ENCODE results near the gene GULP1.
"Not testable (repeated sequence)": the region's sequence is repeated elsewhere in the genome, so short reads cannot be mapped to it uniquely, and the experiment has no call there.

Gene GULP1

DNA sequence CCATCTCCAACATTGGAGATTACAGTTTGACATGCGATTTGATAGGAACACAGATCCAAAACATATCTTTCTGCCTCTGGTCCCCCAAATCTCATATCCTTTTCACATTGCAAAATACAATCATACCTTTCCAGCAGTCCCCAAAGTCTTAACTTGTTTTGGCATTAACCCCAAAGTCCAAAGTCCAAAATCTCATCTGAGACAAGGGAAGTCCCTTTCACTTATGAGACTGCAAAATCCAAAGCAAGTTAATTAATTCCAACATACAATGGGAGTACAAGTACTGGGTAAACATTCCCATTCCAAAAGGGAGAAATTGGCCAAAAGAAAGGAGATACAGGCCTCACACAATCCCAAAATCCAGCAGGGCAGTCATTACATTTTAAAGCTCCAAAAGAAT is 265.4 kb downstream of the GULP1 start:
- H3K27me3 ChIP-seq (ENCODE audit: insufficient read depth, poor library complexity, severe bottlenecking), result no peaks in the 10 kb centered on the region
- H3K27ac ChIP-seq (replicated peaks), result no peak overlapping the region
- no peak for DNase-seq (ENCODE audit: low read depth in 1 of 2, low spot score in 1 of 2)
- H3K4me3 ChIP-seq (replicated peaks; ENCODE audit: insufficient read depth, low read length), result no peak overlapping the region
- TF ChIP-seq GABPA (IDR thresholded peaks at IDR 0.05; ENCODE audit: low read depth), result no peak
- TF ChIP-seq SPI1 (IDR thresholded peaks at IDR 0.05; ENCODE audit: borderline replicate concordance, low read depth), result no peak
- TF ChIP-seq, protein P1, sequence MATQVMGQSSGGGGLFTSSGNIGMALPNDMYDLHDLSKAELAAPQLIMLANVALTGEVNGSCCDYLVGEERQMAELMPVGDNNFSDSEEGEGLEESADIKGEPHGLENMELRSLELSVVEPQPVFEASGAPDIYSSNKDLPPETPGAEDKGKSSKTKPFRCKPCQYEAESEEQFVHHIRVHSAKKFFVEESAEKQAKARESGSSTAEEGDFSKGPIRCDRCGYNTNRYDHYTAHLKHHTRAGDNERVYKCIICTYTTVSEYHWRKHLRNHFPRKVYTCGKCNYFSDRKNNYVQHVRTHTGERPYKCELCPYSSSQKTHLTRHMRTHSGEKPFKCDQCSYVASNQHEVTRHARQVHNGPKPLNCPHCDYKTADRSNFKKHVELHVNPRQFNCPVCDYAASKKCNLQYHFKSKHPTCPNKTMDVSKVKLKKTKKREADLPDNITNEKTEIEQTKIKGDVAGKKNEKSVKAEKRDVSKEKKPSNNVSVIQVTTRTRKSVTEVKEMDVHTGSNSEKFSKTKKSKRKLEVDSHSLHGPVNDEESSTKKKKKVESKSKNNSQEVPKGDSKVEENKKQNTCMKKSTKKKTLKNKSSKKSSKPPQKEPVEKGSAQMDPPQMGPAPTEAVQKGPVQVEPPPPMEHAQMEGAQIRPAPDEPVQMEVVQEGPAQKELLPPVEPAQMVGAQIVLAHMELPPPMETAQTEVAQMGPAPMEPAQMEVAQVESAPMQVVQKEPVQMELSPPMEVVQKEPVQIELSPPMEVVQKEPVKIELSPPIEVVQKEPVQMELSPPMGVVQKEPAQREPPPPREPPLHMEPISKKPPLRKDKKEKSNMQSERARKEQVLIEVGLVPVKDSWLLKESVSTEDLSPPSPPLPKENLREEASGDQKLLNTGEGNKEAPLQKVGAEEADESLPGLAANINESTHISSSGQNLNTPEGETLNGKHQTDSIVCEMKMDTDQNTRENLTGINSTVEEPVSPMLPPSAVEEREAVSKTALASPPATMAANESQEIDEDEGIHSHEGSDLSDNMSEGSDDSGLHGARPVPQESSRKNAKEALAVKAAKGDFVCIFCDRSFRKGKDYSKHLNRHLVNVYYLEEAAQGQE (IDR thresholded peaks at IDR 0.05; ENCODE audit: insufficient replicate concordance, low read depth), result no peak
- no peak for TF ChIP-seq POLR2AphosphoS5 (IDR thresholded peaks at IDR 0.05; ENCODE audit: low read depth)
- TF ChIP-seq, protein P2, sequence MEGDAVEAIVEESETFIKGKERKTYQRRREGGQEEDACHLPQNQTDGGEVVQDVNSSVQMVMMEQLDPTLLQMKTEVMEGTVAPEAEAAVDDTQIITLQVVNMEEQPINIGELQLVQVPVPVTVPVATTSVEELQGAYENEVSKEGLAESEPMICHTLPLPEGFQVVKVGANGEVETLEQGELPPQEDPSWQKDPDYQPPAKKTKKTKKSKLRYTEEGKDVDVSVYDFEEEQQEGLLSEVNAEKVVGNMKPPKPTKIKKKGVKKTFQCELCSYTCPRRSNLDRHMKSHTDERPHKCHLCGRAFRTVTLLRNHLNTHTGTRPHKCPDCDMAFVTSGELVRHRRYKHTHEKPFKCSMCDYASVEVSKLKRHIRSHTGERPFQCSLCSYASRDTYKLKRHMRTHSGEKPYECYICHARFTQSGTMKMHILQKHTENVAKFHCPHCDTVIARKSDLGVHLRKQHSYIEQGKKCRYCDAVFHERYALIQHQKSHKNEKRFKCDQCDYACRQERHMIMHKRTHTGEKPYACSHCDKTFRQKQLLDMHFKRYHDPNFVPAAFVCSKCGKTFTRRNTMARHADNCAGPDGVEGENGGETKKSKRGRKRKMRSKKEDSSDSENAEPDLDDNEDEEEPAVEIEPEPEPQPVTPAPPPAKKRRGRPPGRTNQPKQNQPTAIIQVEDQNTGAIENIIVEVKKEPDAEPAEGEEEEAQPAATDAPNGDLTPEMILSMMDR (IDR thresholded peaks at IDR 0.05; ENCODE audit: insufficient read depth, low read length), result no peak

DNA sequence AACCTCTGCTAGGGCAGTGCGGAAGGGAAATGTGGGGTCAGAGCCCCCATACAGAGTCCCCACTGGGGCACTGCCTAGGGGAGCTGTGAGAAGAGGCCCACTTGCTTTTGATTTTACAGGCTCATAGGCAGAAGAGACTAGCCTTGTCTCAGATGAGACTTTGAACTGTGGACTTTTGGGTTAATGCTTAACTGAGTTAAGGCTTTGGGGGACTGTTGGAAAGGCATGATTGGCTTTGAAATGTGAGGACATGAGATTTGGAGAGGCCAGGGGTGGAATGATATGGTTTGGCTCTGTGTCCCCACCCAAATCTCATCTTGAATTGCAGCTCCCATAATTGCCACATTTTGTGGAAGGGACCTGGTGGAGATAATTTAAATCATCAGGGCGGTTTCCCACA is 267.8 kb downstream of the GULP1 start:
- H3K4me3 ChIP-seq (replicated peaks; ENCODE audit: insufficient read depth, low read length); DNase-seq (ENCODE audit: low read depth in 1 of 2, low spot score in 1 of 2); H3K27me3 ChIP-seq (ENCODE audit: insufficient read depth, poor library complexity, severe bottlenecking); H3K27ac ChIP-seq (replicated peaks): not testable (repeated sequence)

DNA sequence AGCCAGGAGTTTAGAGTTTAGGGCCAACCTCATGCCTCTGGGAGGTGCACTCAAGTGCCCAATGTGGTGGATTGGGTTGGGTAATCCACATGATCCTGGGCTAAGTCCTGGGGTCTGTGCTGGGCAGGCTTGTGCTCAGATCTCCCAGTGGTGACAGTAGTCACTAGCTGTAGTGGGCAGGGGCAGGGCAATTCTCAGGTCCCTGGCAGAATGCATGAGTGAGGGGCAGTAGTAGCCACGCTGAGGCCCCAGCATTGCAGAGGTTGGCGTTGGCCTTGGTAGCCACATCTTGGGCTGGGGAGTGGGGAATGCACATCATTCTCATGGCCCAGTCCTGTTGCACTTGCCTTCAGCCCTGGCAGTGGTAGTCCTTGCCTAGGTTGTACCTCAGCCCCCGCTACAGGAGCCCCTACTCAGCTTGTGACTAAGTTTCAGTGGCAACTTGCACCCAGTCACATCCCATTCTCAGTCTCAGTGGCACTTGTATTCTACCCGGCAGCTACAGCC is 269.9 kb downstream of the GULP1 start:
- TF ChIP-seq POLR2AphosphoS5 (IDR thresholded peaks at IDR 0.05; ENCODE audit: low read depth), result no peak
- TF ChIP-seq, protein P2 (IDR thresholded peaks at IDR 0.05; ENCODE audit: insufficient read depth, low read length), result no peak
- TF ChIP-seq, protein P1 (IDR thresholded peaks at IDR 0.05; ENCODE audit: insufficient replicate concordance, low read depth), result no peak
- no peak overlapping the region for H3K27ac ChIP-seq (replicated peaks)
- no peak overlapping the region for H3K4me3 ChIP-seq (replicated peaks; ENCODE audit: insufficient read depth, low read length)
- H3K27me3 ChIP-seq (ENCODE audit: insufficient read depth, poor library complexity, severe bottlenecking), result no peaks in the 10 kb centered on the region
- no peak for DNase-seq (ENCODE audit: low read depth in 1 of 2, low spot score in 1 of 2)

DNA sequence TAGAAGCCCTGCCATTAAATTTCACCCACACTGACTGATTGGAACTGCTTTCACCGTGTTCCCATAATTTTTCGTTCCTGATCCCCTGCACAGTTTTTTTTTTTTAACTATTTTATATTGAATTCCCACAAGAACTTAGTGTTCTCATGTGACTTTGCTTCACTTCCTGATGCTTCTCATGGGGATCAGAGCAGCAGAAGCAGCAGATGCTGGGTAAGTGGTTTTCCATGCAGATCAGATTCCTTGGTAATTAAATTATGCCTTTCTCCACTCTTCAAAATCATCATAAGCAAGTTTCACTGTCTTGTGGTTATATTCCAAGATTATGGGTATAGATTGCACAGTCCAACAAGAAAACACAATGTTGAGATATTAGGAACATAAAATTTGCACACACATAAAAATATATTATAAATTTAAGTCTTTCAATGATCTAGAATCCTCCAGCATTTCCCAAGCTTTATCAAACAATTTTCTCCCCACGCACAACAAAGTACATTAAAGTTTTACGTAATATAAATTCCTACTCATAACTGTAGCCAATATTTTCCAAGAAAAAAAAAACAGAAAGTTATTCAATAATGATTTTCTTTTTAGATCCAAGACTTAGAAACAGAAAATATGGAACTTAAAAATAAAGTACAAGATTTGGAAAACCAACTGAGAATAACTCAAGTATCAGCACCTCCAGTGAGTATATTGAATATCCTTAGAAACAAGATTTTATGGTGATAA is 277.9 kb downstream of the GULP1 start:
- no peaks in the 10 kb centered on the region for H3K27me3 ChIP-seq (ENCODE audit: insufficient read depth, poor library complexity, severe bottlenecking)
- H3K27ac ChIP-seq (replicated peaks), result no peak overlapping the region
- no peak overlapping the region for H3K4me3 ChIP-seq (replicated peaks; ENCODE audit: insufficient read depth, low read length)
- no peak for DNase-seq (ENCODE audit: low read depth in 1 of 2, low spot score in 1 of 2)
- TF ChIP-seq SPI1 (IDR thresholded peaks at IDR 0.05; ENCODE audit: borderline replicate concordance, low read depth), result no peak
- no peak for TF ChIP-seq GABPA (IDR thresholded peaks at IDR 0.05; ENCODE audit: low read depth)
- TF ChIP-seq, protein P1 (IDR thresholded peaks at IDR 0.05; ENCODE audit: insufficient replicate concordance, low read depth), result no peak
- TF ChIP-seq, protein P2 (IDR thresholded peaks at IDR 0.05; ENCODE audit: insufficient read depth, low read length), result no peak
- TF ChIP-seq POLR2AphosphoS5 (IDR thresholded peaks at IDR 0.05; ENCODE audit: low read depth), result no peak
